ENCODE measurements around the gene CCDC85C. TPM values are rescaled to one million over a fixed set of nuclear protein-coding genes. Genes with fewer than 3 reads are reported as not detected.

CCDC85C gene
- total and polyA plus RNA-seq, 2 of the 8 experiments (the other 6 are each of a cell fraction or from before 2014, with no cell fraction given): 16.8 to 35.8 TPM

- no peak overlapping the region for H4K5ac ChIP-seq (ENCODE audit: insufficient read length, low read depth, low read length)
- no peak overlapping the region for H4K91ac ChIP-seq (replicated peaks; ENCODE audit: insufficient read length, low read length)
- TF ChIP-seq GABPA (IDR thresholded peaks at IDR 0.05; ENCODE audit: borderline replicate concordance, insufficient read depth, low read length) (no peak), SUZ12 (IDR thresholded peaks at IDR 0.05; ENCODE audit: low read length) (no peak), BCL11A (IDR thresholded peaks at IDR 0.05; ENCODE audit: low read depth in 2 of 2, low read length in 2 of 2) (no peak), CTBP2 (IDR thresholded peaks at IDR 0.05; ENCODE audit: borderline replicate concordance, insufficient read depth, insufficient read length, low read length) (no peak), KDM4A (IDR thresholded peaks at IDR 0.05; ENCODE audit: low read depth, low read length, severe bottlenecking) (no peak), E2F6 (IDR thresholded peaks at IDR 0.05) (no peak), TAF1 (IDR thresholded peaks at IDR 0.05; ENCODE audit: low read depth, low read length) (no peak), RFX5 (IDR thresholded peaks at IDR 0.05; ENCODE audit: borderline replicate concordance, low read depth, low read length) (no peak), POLR2A (IDR thresholded peaks at IDR 0.05; ENCODE audit: control extremely low read depth in 1 of 2, low read depth in 2 of 2, low read length in 2 of 2) (no peak), EZH2 (IDR thresholded peaks at IDR 0.05; ENCODE audit: low read depth, low read length, severe bottlenecking) (no peak), KDM1A (IDR thresholded peaks at IDR 0.05; ENCODE audit: borderline replicate concordance, low read length) (no peak)
- H3K27me3 ChIP-seq (replicated peaks in 1 of 4; ENCODE audit: control insufficient read depth in 3 of 4, extremely low read depth in 1 of 4, insufficient read depth in 3 of 4, low read length in 3 of 4): no peaks in the 10 kb centered on the region
- FAIRE-seq (no peak), DNase-seq (ENCODE audit: low read depth in 1 of 2, low spot score in 2 of 2) (no peak)
- peaks cover 2% of the 10 kb centered on the region; the same call in 1 of the 2 replicates for H3K23me2 ChIP-seq (ENCODE audit: low read depth, low read length)
- H3K14ac ChIP-seq (ENCODE audit: insufficient read length): no peak overlapping the region
- no peak overlapping the region for H2BK20ac ChIP-seq (ENCODE audit: low read length)
- no peaks in the 10 kb centered on the region for H3K36me3 ChIP-seq (ENCODE audit: control insufficient read depth in 2 of 4, insufficient read depth in 4 of 4, low read length in 3 of 4)
- H3K9me3 ChIP-seq (ENCODE audit: insufficient read depth in 2 of 2, low read depth in 1 of 2, low read length in 1 of 2): no peaks in the 10 kb centered on the region
- no peak overlapping the region for H2AFZ ChIP-seq (ENCODE audit: low read length)
- peaks cover 3 to 20% of the 10 kb centered on the region in 2 experiments for H4K20me1 ChIP-seq (replicated peaks in 1 of 2; ENCODE audit: control insufficient read depth in 1 of 2, insufficient read depth in 2 of 2, low read length in 2 of 2)
- no peak overlapping the region for H4K8ac ChIP-seq (ENCODE audit: extremely low read depth, insufficient read depth, low read length)
- H3K18ac ChIP-seq (ENCODE audit: extremely low read depth, low read length): no peak overlapping the region
- peaks cover 27% of the 10 kb centered on the region for H3K79me1 ChIP-seq (ENCODE audit: low read depth, low read length)
- 94% methylated on average over 18 of the region's 18 CpGs; no CpG with 5 or more reads in 1 of the 2 experiments for WGBS, 2 experiments (ENCODE audit: extremely low coverage in 1 of 2, insufficient coverage in 1 of 2, insufficient read length in 1 of 2, insufficient replicate concordance in 2 of 2, low coverage in 1 of 2, low lambda C conversion rate in 2 of 2, missing lambda C conversion rate in 1 of 2)
- H2BK5ac ChIP-seq (ENCODE audit: low read depth, low read length): no peak overlapping the region
- no peak overlapping the region for H2BK12ac ChIP-seq (ENCODE audit: low read depth, low read length)
- no peak overlapping the region for H3K56ac ChIP-seq (replicated peaks; ENCODE audit: insufficient read length, low read depth, low read length)
- H3K23ac ChIP-seq (ENCODE audit: insufficient read length): no peak overlapping the region
- H3K4me2 ChIP-seq (ENCODE audit: insufficient read depth in 1 of 2, low read depth in 2 of 2, low read length in 2 of 2): no peak overlapping the region
- no peak overlapping the region for H3K4me3 ChIP-seq (ENCODE audit: extremely low read depth in 1 of 4, insufficient read depth in 2 of 4, low read depth in 3 of 4, low read length in 4 of 4)
- H2BK120ac ChIP-seq (replicated peaks; ENCODE audit: low read depth, low read length): no peak overlapping the region
- ChIA-PET POLR2A (ENCODE audit: partially characterized antibody) (interaction anchor here (0.9 to 1.1 kb wide), 2 partner anchors 56 to 67 kb away, joined by 3 read pairs; partner anchors contain the start of genes CCDC85C, CCNK and SETD3), CTCF (ENCODE audit: partially characterized antibody) (interaction anchor here (0.6 to 1.7 kb wide), 6 partner anchors 8 to 344 kb away, joined by 3 to 4 read pairs (median 3); no protein-coding TSS in a partner anchor)
- H3K9ac ChIP-seq (replicated peaks in 1 of 4; ENCODE audit: extremely low read depth in 1 of 4, low read depth in 3 of 4, low read length in 3 of 4): no peak overlapping the region
- H2AK5ac ChIP-seq (ENCODE audit: low read depth, low read length): no peak overlapping the region; the same call in 1 of the 2 replicates
- no peak overlapping the region for H3K4ac ChIP-seq (replicated peaks; ENCODE audit: insufficient read length, low read depth, low read length)
- no peak overlapping the region for H3K27ac ChIP-seq (ENCODE audit: low read depth, low read length)
- peaks cover 8 to 25% (median 13%) of the 10 kb centered on the region in 4 experiments; a peak in 6 of 7 replicates for H3K4me1 ChIP-seq (replicated peaks in 1 of 4; ENCODE audit: control insufficient read depth in 3 of 4, insufficient read depth in 4 of 4, low read length in 3 of 4)
- peaks cover 0 to 66% of the 10 kb centered on the region in 2 experiments; a peak in 2 of 4 replicates for H3K79me2 ChIP-seq (ENCODE audit: control insufficient read depth in 1 of 2, insufficient read depth in 2 of 2, low read length in 2 of 2)
- H2BK15ac ChIP-seq (ENCODE audit: low read length): no peak overlapping the region
Observed at GRCh38 chr14:99548255-99548654, 55.8 kb downstream of the CCDC85C start.

Data from H1 (cell line).